HL-60 (cell line): ENCODE data around the gene GSDMA.

Source experiments
- CTCF ChIP-seq: IDR thresholded peaks from one replicate; pipeline ENCODE4 v1.5.1; 2011; ENCODE audit warnings: low read length, control low read depth, inconsistent platforms; ENCODE audit not compliant: insufficient read depth
- REST ChIP-seq: IDR thresholded peaks from 2 replicates; pipeline ENCODE4 v1.6.1; 2012; ENCODE audit warnings: low read depth; ENCODE audit not compliant: insufficient replicate concordance

GRCh38 chr17:40005520-40005919, 42.7 kb downstream of the GSDMA start:
- TF ChIP-seq CTCF (no peak), REST (no peak)
